ENCODE data around the gene LDB2. TPM values are rescaled to one million over a fixed set of nuclear protein-coding genes. Genes with fewer than 3 reads are reported as not detected.

The LDB2 gene
- total RNA-seq, 6 experiments from 2014 or later: 24.2 to 40.4 (median 31.7) TPM

- no peaks in the 10 kb centered on the region; the same call in 1 of the 2 replicates for H3K27me3 Mint-ChIP-seq (ENCODE audit: insufficient read depth)
- peak; percentile 33 for DNase-seq
Measured at GRCh38 chr4:16717266-16717970, 181.0 kb downstream of the LDB2 start.

DNA sequence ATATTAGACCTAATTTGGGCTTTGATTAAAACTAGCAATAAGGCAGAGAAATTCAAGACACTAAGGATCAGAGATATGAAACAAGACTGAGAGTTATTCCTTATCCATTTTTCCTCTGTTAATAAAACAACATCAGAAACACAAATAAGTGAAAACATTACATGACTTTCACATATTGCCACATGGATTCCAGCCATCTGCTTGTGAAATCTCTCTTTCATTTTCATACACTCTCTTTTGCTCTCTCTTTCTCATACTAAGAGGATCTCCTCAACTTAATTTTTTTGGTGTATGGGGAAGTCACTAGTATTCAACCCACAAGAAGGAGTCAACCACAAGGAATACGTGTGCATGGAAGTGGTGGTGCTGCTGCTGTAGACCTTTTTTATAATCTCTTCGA lies 183.0 kb downstream of the LDB2 start:
- TF ChIP-seq, protein P1, sequence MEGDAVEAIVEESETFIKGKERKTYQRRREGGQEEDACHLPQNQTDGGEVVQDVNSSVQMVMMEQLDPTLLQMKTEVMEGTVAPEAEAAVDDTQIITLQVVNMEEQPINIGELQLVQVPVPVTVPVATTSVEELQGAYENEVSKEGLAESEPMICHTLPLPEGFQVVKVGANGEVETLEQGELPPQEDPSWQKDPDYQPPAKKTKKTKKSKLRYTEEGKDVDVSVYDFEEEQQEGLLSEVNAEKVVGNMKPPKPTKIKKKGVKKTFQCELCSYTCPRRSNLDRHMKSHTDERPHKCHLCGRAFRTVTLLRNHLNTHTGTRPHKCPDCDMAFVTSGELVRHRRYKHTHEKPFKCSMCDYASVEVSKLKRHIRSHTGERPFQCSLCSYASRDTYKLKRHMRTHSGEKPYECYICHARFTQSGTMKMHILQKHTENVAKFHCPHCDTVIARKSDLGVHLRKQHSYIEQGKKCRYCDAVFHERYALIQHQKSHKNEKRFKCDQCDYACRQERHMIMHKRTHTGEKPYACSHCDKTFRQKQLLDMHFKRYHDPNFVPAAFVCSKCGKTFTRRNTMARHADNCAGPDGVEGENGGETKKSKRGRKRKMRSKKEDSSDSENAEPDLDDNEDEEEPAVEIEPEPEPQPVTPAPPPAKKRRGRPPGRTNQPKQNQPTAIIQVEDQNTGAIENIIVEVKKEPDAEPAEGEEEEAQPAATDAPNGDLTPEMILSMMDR (IDR thresholded peaks at IDR 0.05): no peak
- Mint-ChIP-seq H3K27me3 (ENCODE audit: insufficient read depth) (no peaks in the 10 kb centered on the region; the same call in 1 of the 2 replicates), H3K36me3 (ENCODE audit: low read depth) (peaks cover 14% of the 10 kb centered on the region), H3K4me1 (ENCODE audit: low read depth) (peaks cover 44% of the 10 kb centered on the region), H3K27ac (no peak overlapping the region), H3K4me3 (no peak overlapping the region), H3K9me3 (no peaks in the 10 kb centered on the region)
- DNase-seq: no peak

More at GRCh38 chr4:16717266-16717970, 181.0 kb downstream of the LDB2 start:
- Mint-ChIP-seq H3K27ac (peak overlapping the region; percentile 25; the same call in 1 of the 2 replicates), H3K9me3 (no peaks in the 10 kb centered on the region), H3K4me1 (ENCODE audit: low read depth) (peaks cover 57% of the 10 kb centered on the region), H3K4me3 (no peak overlapping the region), H3K36me3 (ENCODE audit: low read depth) (peaks cover 14% of the 10 kb centered on the region)
- TF ChIP-seq, protein P1 (IDR thresholded peaks at IDR 0.05): no peak

GRCh38 chr4:16714191-16714590 lies 184.3 kb downstream of the LDB2 start:
- Mint-ChIP-seq H3K27ac (no peak overlapping the region), H3K9me3 (no peaks in the 10 kb centered on the region), H3K4me1 (ENCODE audit: low read depth) (peaks cover 43% of the 10 kb centered on the region), H3K27me3 (ENCODE audit: insufficient read depth) (no peaks in the 10 kb centered on the region), H3K36me3 (ENCODE audit: low read depth) (peaks cover 9% of the 10 kb centered on the region), H3K4me3 (no peak overlapping the region)
- TF ChIP-seq, protein P1 (IDR thresholded peaks at IDR 0.05): no peak
- no peak for DNase-seq

GRCh38 chr4:16713696-16714095 lies 184.7 kb downstream of the LDB2 start:
- no peak overlapping the region for H3K27ac Mint-ChIP-seq
- H3K9me3 Mint-ChIP-seq: no peaks in the 10 kb centered on the region
- peaks cover 2% of the 10 kb centered on the region; the same call in 1 of the 2 replicates for H3K27me3 Mint-ChIP-seq (ENCODE audit: insufficient read depth)
- no peak overlapping the region for H3K4me3 Mint-ChIP-seq
- H3K4me1 Mint-ChIP-seq (ENCODE audit: low read depth): peaks cover 42% of the 10 kb centered on the region
- no peak for DNase-seq
- TF ChIP-seq, protein P1 (IDR thresholded peaks at IDR 0.05): no peak
- H3K36me3 Mint-ChIP-seq (ENCODE audit: low read depth): peaks cover 9% of the 10 kb centered on the region

DNA sequence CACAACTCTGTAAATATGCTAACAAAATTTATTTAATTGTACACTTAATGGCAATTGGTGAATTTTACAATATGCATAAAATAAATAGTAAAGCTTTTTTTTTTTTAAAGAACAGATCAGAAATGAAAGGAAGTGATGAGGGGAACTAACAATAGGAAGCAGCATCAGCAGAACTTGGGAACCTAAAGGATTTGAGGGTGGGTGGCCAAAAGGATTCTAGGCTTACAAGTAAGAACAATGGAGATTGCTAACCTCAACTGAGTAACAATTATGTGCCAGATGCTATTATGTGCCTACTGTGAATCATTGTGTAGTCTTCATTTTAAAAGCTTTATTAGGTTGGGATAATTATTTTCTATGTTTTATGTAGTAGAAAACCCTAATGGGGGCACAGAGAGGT lies 185.2 kb downstream of the LDB2 start:
- H3K27me3 Mint-ChIP-seq (ENCODE audit: insufficient read depth): peaks cover 2% of the 10 kb centered on the region; the same call in 1 of the 2 replicates
- TF ChIP-seq, protein P1 (IDR thresholded peaks at IDR 0.05): no peak
- no peak overlapping the region for H3K27ac Mint-ChIP-seq
- peaks cover 42% of the 10 kb centered on the region for H3K4me1 Mint-ChIP-seq (ENCODE audit: low read depth)
- DNase-seq: no peak
- no peak overlapping the region for H3K4me3 Mint-ChIP-seq
- peaks cover 12% of the 10 kb centered on the region for H3K36me3 Mint-ChIP-seq (ENCODE audit: low read depth)
- no peaks in the 10 kb centered on the region for H3K9me3 Mint-ChIP-seq
